ENCODE results near the gene COL5A2. TPM values are rescaled to one million over a fixed set of nuclear protein-coding genes. Genes with fewer than 3 reads are reported as not detected.

Gene COL5A2
- total RNA-seq, 1 donor from 2014 or later: 29.8 TPM

DNA sequence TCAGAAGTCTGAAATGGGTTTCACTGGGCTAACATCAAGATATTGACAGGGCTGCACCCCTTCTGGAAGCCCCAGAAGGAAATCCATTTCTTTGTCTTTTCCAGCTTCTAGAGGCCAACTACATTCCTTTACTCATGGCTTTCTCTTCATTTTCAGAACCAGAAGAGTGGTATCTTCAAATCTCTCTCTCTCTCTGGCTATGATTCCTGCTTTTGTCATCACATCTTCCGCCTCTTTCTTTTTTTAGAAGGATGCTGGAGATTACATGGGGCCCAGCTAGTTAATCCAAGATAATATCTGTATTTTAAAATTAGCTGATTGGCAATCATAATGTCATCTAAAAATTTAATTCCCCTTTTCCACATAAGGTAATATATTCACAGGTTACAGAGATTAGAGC, 23.8 kb downstream of the COL5A2 start:
- ATAC-seq (no peak), DNase-seq (no peak)
- Histone ChIP-seq H3K9me3 (no peaks in the 10 kb centered on the region), H3K36me3 (no peaks in the 10 kb centered on the region), H3K4me3 (no peak overlapping the region), H3K27ac (no peak overlapping the region), H3K27me3 (no peaks in the 10 kb centered on the region), H3K4me1 (no peaks in the 10 kb centered on the region)
- TF ChIP-seq, protein P1, sequence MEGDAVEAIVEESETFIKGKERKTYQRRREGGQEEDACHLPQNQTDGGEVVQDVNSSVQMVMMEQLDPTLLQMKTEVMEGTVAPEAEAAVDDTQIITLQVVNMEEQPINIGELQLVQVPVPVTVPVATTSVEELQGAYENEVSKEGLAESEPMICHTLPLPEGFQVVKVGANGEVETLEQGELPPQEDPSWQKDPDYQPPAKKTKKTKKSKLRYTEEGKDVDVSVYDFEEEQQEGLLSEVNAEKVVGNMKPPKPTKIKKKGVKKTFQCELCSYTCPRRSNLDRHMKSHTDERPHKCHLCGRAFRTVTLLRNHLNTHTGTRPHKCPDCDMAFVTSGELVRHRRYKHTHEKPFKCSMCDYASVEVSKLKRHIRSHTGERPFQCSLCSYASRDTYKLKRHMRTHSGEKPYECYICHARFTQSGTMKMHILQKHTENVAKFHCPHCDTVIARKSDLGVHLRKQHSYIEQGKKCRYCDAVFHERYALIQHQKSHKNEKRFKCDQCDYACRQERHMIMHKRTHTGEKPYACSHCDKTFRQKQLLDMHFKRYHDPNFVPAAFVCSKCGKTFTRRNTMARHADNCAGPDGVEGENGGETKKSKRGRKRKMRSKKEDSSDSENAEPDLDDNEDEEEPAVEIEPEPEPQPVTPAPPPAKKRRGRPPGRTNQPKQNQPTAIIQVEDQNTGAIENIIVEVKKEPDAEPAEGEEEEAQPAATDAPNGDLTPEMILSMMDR (IDR thresholded peaks at IDR 0.05): no peak
- intact Hi-C loops (cut with DNase I): no loop called here

DNA sequence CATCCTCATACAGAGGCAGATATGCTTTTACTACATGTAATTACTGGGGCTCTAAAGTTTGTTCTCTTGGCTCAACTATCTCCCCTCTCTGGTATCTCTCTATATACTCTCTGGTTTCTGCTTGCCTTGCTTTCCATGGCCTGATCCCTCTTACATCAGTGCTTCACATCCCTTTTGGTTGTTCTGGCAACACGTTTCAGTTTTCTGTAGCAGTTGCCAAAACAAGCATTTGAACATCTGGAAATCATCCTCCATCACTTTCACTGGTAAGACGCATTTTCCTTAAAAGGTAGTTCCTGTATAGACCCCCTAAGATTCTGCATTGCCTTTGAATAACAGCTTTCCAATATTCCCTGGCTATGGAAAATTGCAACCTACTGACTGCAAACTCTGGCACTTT, 25.9 kb downstream of the COL5A2 start:
- Histone ChIP-seq H3K36me3 (no peaks in the 10 kb centered on the region), H3K27ac (no peak overlapping the region), H3K9me3 (no peaks in the 10 kb centered on the region), H3K4me3 (no peak overlapping the region), H3K4me1 (no peaks in the 10 kb centered on the region), H3K27me3 (no peaks in the 10 kb centered on the region)
- TF ChIP-seq, protein P1 (IDR thresholded peaks at IDR 0.05): no peak
- intact Hi-C loops (cut with DNase I): no loop called here
- DNase-seq (no peak), ATAC-seq (no peak)

DNA sequence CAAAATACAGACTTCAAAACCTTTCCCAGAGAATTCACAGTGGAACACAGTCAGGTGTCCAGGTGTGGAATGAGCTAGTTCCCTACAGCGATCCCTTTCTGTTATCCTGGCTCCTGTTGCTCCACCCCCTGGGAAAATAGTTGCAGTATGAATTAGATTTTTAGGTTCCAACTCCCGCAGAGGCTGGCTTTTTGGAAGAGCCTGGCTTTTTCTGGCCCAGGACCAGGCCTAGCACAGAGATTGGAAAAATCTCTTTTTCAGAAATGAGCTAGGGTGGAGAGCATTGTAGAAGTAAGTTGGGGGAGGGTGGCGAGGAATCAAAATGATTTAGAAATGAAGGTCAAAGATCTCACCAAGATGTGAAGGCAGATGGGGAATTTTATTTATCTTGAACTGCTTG, 27.1 kb downstream of the COL5A2 start:
- Histone ChIP-seq H3K27ac (no peak overlapping the region), H3K4me3 (no peak overlapping the region), H3K27me3 (no peaks in the 10 kb centered on the region), H3K4me1 (no peaks in the 10 kb centered on the region), H3K36me3 (no peaks in the 10 kb centered on the region), H3K9me3 (no peaks in the 10 kb centered on the region)
- ATAC-seq: no peak
- intact Hi-C loops (cut with DNase I): no loop called here
- no peak for DNase-seq
- TF ChIP-seq, protein P1 (IDR thresholded peaks at IDR 0.05): no peak

DNA sequence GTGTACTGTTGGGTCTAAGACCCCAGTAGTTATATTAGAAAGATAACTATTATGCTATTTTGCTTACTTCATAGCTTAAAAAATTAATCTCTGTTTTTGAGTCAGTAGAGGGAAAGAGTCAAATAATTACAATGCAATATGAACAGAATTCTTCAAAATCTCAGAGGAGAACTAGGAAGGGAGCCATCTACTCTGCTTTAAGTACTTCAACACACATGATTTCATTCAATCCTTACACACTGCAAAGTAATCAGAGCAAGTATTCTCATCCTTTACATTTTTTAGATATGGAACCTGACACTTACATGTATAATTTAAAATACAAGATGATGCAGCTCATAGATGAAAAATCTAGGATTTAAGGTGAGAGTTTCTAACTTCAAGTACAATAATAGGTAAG, 27.7 kb downstream of the COL5A2 start:
- ATAC-seq (no peak), DNase-seq (no peak)
- H3K27ac ChIP-seq: no peak overlapping the region
- H3K4me3 ChIP-seq: no peak overlapping the region
- TF ChIP-seq, protein P1 (IDR thresholded peaks at IDR 0.05): no peak
- H3K9me3 ChIP-seq: no peaks in the 10 kb centered on the region
- H3K4me1 ChIP-seq: no peaks in the 10 kb centered on the region
- intact Hi-C loops (cut with DNase I): no loop called here
- no peaks in the 10 kb centered on the region for H3K36me3 ChIP-seq
- H3K27me3 ChIP-seq: no peaks in the 10 kb centered on the region

DNA sequence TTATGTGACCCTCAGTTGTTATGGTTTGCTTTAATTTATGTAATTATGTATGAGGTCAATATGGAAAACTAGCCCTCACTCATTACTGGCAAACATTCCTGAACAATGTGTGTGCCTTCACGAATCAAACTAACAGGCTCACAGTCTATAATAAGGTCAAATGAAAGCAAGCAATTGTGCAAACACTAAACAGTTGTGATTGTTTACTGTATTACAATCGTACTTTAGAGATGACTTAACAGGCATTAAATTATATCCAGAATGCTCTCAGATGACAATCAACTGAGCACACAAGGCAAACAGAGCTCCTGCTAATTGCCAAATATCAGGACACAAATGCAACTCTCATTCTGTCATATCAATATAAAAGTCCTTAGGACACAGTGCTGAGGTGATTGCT, 29.5 kb downstream of the COL5A2 start:
- intact Hi-C loops (cut with DNase I): no loop called here
- DNase-seq (no peak), ATAC-seq (no peak)
- Histone ChIP-seq H3K27me3 (no peaks in the 10 kb centered on the region), H3K36me3 (no peaks in the 10 kb centered on the region), H3K9me3 (no peaks in the 10 kb centered on the region), H3K27ac (no peak overlapping the region), H3K4me1 (no peaks in the 10 kb centered on the region), H3K4me3 (no peak overlapping the region)
- TF ChIP-seq, protein P1 (IDR thresholded peaks at IDR 0.05): no peak

DNA sequence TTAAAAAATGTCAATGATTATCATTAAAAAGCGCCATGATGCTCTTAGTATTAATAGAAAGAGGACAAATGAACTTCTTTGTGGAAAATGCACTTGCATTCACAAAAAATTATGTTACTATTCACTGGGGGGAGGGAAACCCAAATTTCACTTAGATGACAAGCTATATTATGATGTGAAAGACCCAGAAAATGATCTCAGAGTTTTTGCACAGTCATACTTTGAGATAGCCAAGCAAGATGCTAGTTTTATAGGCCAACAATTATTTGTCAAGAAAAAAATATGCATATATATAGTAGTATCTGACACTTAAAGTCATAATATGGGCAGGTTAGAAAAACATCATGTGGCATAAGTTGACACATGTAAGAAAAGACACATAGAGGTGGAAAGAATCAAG, 31.6 kb downstream of the COL5A2 start:
- H3K4me3 ChIP-seq: no peak overlapping the region
- H3K9me3 ChIP-seq: no peaks in the 10 kb centered on the region
- ATAC-seq: no peak
- H3K27ac ChIP-seq: no peak overlapping the region
- TF ChIP-seq, protein P1 (IDR thresholded peaks at IDR 0.05): no peak
- no peaks in the 10 kb centered on the region for H3K36me3 ChIP-seq
- no peaks in the 10 kb centered on the region for H3K27me3 ChIP-seq
- intact Hi-C loops (cut with DNase I): no loop called here
- DNase-seq: no peak
- no peaks in the 10 kb centered on the region for H3K4me1 ChIP-seq

All from upper lobe of right lung (tissue), 1 donor.